Cerebellar nuclear complex (tissue), 1 donor: ENCODE data around the gene FRMD1.

ENCODE experiments used
- DNase-seq, 2 experiments: peaks; one replicate each; lab custom pipeline; 2025; lab: John Stamatoyannopoulos, UW

Gene FRMD1

DNA sequence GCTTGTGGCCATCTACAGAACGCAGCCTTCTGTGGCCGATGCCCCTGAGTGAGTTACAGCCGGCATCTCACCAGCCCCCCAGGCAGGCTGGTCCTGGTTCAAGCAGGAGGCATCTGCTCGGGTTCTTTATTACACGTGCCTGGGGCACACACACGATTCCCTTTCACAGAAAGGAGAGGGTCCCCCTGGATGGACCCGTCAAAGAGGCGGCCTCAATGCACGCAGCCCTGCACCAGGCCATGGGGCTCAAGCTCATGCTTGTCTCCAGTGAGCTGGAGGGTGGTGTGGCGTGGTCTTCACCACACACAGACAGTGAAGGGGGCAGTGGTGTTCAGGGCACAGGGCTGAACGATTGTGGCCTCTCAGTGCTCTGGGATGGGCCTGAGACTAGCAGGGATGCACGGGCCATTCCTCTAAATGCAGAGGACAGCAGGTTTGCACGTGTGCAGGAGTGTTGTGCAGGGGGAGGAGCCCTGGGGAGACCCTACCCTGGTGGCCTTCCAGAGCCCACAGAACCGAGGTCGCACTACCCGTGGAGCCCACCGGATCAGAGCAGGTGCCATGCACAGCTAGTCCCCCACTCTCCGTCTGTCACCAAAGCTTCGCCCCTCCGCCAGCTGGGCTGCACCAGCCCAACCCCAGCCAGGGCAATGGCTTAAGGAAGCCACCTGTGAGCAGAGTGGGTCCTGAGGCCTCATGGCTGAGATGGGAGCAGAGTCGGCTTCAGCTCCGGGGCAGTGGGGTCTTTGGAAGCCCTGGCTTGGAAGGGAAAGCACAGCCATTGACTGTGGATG lies 23.1 kb downstream of the FRMD1 start:
- DNase-seq: no peak

GRCh38 chr6:168054765-168055560 lies 24.0 kb downstream of the FRMD1 start:
- no peak for DNase-seq

DNA sequence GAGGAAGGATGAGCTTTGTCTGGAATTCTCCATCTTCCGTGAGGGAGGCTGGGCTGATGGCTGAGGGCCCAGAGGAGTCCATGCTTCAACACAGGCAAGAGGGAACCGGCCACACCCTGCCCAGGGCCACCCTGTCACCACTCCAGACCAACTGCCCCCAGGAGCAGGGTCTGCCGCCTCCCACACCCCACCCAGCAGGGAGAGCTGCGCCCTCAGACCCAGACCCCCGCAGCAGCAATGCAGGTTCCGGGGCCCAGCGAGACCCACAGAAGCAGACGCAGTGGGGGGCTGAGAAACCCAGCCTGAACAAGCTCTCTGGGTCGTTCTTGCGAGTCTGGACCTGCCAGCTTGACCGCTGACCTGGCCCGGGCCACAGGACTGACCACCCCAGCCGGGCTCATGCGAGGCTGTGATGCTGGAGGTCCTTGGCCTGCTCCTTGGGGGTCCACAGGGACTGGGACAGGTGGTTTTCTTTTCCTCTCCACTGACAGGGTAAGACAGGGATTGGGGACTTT lies 25.0 kb downstream of the FRMD1 start:
- no peak for DNase-seq

DNA sequence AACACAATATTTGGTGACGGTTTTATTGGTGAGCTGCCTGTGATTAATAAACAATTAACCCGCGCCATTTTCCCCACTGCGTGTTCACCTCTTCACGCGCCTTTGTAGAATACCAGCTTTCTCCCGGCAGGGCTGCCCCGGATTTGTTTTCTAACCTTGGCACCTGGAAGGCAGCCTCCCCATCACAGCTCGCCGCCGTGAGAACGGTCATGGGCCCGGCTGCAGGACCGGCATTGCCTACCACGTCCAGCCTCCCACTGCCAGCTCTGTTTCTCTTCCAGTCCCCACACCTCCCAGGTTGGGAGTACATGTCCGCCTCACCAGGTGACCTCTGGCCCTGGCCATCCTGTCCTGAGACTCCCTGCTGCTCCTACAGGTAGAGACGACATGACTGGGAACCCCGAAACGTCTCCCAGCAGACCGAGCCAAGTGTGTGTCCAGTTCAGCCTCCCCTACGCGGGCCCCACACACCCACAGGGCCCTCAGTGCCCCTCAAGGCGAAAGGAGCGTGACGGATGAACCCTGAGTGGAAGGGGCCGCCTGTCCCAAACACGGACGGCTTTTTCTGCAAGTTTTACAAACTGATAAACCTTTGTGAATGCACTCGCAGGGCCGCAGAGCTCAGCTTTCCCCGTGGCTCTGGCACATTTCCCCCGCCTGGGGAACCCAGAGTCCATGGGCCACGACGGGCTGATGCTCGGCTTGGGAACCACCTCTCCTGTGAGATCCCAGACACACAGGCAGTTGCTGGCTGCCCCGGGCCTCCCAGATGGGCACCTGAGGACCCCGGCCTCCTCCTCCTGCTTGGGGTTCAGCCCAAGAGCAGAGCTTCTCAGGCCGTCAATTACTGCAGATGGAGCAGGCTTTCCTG lies 25.7 kb downstream of the FRMD1 start:
- no peak for DNase-seq

DNA sequence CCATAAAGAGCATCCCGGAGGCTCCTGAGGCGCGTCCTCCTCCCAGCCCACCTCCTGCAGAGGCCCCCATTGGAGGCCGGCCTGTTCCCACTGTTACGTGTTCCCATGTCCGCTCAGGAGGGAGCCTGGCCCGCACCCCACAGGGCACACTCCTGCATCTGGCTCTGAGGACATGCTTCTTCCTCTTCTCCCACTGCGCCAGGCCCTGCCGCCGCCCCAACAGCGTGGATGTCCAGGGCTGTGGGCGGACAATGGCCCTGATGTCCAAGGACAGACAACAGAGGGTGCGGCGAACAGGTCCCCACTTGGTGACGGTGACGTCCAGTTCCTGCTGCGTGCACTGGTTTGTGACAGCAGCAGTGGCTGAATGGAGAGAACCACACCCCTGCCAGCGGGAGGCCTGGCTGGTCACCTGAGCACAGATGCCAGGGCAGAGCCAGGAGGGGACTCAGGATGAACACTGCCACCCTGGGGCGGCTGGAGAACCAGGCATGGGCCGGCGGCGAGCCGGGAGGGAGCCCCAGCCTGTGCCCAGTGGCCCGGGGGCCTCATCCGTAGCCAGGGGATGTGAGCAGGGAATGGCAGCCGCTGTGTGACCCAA lies 26.6 kb downstream of the FRMD1 start:
- DNase-seq: no peak

DNA sequence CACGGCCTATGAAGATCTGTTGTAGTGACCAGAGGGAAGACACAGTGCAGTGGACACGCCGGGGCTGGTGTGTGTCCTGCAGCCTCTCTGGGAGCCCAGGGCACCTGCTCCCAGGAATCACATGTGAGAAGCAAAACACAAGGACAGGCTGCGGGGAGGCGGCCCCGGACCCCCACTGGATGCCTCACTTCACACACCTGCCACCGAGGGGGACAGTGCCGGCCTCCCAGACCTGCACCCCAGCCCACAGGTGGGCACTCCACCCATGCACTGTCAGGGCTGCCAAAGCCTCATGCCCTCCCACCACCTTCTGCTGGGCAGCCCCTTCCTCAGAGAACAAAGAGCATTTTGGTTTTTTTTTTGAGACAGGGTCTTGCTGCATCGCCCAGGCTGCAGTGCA lies 27.4 kb downstream of the FRMD1 start:
- no peak for DNase-seq

- DNase-seq: no peak
Observed at GRCh38 chr6:168050881-168051586, 28.0 kb downstream of the FRMD1 start.

DNA sequence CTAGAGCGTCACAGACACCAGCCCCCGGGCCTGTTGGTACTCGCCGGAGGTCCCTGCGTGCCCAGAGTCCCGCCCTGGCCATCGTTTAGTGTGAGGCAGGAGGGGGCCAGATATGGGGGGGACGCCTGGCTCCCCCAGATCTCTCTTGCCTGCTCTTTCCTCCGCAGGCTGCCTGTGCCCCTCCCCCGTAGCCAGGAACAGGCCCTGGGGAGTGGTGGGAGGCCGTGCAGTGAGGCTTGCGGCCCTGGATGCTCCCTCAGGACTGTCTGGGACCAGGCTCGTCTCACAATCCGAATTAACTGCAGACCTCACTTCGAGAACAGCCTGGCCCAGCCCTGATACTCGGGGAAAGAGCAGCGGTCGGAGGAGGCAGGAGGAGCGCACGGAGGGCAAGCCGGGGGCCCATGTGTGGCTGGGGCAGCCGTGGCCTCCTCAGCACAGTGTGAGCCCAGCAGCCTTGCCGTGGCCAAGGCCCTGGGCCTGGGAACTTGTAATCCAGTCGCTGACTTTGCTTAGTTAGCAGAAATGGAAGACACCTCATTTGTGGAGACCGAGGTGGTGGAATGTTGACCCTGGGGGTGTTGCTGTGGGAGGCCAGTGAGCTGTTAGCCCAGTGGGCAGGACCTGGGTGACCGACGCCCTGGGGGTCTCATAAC lies 28.7 kb downstream of the FRMD1 start:
- DNase-seq: no peak

- no peak for DNase-seq
Observed at GRCh38 chr6:168049706-168050224, 29.2 kb downstream of the FRMD1 start.

DNA sequence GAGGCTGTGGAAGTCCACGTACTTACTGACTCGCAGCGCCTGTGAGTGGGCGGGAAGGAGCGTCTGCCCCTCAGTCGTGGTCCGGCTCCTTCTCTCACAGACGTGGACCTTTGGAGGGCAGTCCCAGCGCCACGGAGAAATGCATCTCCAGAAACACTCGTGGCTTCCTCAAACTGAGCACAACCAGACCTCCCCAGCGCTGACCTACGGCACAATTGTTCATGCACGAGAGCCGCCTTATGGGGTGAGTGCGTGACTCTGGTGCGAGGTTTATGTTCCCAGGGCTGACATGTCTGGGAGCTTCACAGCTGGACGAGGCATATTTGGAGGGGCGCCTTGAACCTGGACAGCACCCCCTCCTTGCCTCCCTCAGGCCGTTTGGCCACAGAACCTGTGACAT lies 29.7 kb downstream of the FRMD1 start:
- DNase-seq: no peak

GRCh38 chr6:168048724-168049025 lies 30.3 kb downstream of the FRMD1 start:
- DNase-seq: no peak

DNA sequence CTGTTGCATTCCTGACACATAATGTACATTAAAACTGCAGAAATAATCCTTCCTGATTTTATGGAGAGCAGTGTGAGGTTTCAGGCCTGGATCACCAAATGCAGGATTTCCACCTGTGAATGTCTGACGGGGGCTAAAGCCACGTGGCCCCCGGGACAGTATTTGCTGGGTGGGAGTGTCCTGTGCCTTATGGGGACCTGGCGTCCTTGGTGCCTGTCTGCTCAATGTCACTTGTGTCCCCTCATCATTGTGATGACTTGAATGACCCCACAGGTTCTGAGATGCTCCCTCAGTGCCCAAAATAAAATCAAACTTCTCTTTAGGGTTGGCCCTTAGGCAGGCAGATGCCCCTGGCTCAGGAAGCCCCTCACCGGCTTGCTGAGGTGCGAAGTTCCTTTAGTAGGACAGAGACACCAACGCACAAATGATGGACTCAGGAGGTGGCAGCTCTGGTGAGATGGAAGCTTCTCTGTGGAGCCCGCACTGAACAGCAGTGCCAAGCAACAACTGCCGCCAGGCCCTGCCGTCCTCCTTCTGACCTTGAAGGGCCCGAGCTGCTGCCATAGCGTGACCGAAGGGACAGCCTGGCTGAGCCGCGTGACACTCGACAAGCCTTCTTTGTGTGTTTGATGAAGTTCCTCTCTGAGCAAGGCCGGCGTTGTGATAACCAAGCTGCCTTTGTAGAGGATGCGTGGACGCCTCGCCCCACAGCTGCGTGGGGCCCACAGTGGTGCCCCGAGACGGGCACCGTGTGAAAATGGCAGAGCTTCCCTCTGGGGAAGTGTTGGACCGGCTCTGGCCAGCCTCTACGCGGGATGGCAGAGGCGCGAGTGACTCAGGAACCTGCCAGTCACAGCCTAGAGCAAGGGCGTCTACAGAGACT lies 30.9 kb downstream of the FRMD1 start:
- no peak for DNase-seq

DNA sequence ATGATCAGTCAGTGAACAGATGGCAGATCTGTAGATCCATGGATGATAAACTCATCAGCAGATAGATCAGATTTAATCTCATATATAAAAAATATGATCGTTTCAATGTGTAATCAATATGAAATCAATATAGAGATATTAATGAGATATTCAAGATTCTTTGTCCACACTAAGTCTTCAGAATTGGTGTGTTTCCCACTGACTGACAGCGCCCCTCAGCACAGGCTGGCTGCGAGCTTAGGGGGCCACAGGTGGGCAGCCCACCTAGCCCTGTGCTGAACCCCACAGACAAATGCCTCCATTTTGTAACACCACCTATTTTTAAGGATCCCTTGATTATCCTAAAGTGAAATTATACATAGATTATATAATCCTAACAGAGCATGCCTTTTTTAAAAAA lies 32.3 kb downstream of the FRMD1 start:
- DNase-seq: no peak

- no peak for DNase-seq
Observed at GRCh38 chr6:168045706-168046620, 33.0 kb downstream of the FRMD1 start.

DNA sequence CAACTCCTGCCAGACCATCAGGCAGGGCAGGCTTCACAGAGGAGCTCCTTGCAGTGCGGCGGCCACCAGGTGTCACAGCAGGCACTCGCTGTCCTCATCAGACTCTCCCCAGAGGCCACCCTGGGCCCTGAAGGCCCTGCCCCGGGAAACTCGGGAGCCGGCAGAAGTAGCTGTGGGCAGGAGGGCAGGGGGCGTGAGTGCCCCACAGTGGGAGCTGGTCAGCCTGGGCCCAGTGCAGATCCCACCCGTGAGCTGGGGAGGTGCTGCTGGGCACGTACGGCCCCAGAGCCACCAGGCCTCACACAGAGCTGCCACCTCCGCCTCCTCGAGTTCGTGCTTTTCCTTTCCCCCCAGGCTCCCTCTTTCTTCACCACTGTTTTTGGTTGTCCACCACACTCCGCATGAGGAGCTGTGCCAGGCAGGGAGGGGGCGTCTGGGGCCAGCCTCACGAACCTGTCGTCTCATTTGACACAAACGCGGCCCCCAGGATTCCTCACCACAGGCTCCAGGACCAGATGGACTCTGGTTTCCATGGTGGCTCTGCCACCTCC lies 33.8 kb downstream of the FRMD1 start:
- DNase-seq: no peak

DNA sequence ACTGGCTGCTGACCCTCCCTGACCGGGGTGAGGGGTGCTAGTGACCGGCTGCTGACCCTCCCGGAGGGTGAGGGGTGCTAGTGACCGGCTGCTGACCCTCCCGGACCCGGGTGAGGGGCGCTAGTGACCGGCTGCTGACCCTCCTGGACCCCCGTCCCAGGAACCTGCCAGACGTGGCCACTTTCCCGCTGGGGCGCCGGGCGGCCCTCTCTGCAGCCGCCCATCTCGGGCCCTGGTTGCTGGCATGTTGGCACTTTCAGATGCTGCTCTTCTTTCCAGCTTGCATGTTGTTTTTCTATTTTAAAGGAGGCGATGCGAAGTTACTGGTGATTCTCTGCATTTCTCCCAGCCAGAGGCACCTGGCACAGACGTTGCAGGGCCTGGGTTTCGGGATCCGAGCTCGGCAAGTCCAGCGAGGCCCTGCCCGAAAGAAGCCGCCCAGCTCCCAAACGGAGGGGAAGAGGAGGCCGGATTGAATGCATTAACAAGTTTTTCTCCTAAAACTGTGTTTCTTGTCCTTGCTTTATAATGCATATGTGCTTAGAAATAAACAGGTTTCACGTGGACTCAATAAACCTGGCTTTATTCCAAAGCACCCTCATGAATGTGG lies 34.4 kb downstream of the FRMD1 start:
- DNase-seq: no peak

DNA sequence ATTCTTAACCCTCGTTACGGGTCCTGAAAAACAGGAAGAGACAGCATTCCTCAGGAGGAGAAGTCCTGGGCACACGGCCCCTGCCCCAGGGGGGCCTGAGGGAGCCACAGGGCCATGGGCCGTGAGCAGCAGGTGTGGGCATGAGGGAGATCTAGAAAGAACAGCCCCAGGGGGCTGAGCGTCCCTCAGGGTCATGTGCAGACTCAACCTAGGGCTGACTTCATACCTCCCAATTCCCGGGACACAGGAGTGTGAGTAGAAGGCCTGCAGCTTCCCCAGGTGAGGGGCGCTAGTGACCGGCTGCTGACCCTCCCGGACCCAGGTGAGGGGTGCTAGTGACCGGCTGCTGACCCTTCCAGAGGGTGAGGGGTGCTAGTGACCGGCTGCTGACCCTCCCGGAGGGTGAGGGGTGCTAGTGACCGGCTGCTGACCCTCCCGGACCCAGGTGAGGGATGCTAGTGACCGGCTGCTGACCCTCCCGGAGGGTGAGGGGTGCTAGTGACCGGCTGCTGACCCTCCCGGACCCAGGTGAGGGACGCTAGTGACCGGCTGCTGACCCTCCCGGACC lies 35.1 kb downstream of the FRMD1 start:
- DNase-seq: no peak
